ENCODE results near the gene TTLL7. TPM values are rescaled to one million over a fixed set of nuclear protein-coding genes. Genes with fewer than 3 reads are reported as not detected.

TTLL7 gene
- total RNA-seq, 1 donor from 2014 or later = 8.6 TPM

GRCh38 chr1:83827741-83828140 lies 171.2 kb downstream of the TTLL7 start:
- Mint-ChIP-seq H3K9me3 (ENCODE audit: unreplicated experiment) (no peaks in the 10 kb centered on the region), H3K27me3 (ENCODE audit: unreplicated experiment) (peaks cover 4% of the 10 kb centered on the region), H3K4me1 (ENCODE audit: unreplicated experiment) (peaks cover 5% of the 10 kb centered on the region), H3K4me3 (ENCODE audit: unreplicated experiment) (no peak overlapping the region), H3K27ac (ENCODE audit: unreplicated experiment) (no peak overlapping the region), H3K36me3 (ENCODE audit: unreplicated experiment) (no peaks in the 10 kb centered on the region)
- no peak for DNase-seq (ENCODE audit: extremely low spot score, unreplicated experiment)
- no peak for TF ChIP-seq CTCF (IDR thresholded peaks at IDR 0.05)

GRCh38 chr1:83822208-83822607 lies 176.7 kb downstream of the TTLL7 start:
- Mint-ChIP-seq H3K4me1 (ENCODE audit: unreplicated experiment) (peaks cover 5% of the 10 kb centered on the region), H3K9me3 (ENCODE audit: unreplicated experiment) (no peaks in the 10 kb centered on the region), H3K36me3 (ENCODE audit: unreplicated experiment) (no peaks in the 10 kb centered on the region), H3K27me3 (ENCODE audit: unreplicated experiment) (no peaks in the 10 kb centered on the region), H3K4me3 (ENCODE audit: unreplicated experiment) (no peak overlapping the region), H3K27ac (ENCODE audit: unreplicated experiment) (no peak overlapping the region)
- no peak for DNase-seq (ENCODE audit: extremely low spot score, unreplicated experiment)
- no peak for TF ChIP-seq CTCF (IDR thresholded peaks at IDR 0.05)

DNA sequence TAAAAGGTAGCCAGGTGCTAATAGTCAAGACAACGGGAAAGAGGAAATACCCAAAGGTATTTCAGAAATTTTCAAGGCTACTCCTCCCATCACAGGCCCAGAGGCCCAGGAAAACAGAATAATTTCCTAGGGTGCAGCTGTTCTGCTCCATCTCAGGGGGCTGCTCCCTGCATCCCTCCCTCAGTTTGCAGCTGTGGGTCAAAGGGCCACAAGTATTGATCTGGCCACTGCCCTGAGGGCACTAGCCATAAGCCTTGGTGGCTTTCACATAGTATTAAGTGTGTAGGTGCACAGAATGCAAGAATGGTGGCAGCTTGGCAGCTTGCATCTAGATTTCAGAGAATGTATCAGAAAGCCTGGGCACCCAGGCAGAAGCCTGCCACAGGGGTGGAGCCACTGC lies 179.5 kb downstream of the TTLL7 start:
- Mint-ChIP-seq H3K9me3 (ENCODE audit: unreplicated experiment) (no peaks in the 10 kb centered on the region), H3K27me3 (ENCODE audit: unreplicated experiment) (no peaks in the 10 kb centered on the region), H3K36me3 (ENCODE audit: unreplicated experiment) (no peaks in the 10 kb centered on the region), H3K4me3 (ENCODE audit: unreplicated experiment) (no peak overlapping the region), H3K4me1 (ENCODE audit: unreplicated experiment) (peaks cover 5% of the 10 kb centered on the region), H3K27ac (ENCODE audit: unreplicated experiment) (no peak overlapping the region)
- no peak for DNase-seq (ENCODE audit: extremely low spot score, unreplicated experiment)
- TF ChIP-seq CTCF (IDR thresholded peaks at IDR 0.05) = no peak

DNA sequence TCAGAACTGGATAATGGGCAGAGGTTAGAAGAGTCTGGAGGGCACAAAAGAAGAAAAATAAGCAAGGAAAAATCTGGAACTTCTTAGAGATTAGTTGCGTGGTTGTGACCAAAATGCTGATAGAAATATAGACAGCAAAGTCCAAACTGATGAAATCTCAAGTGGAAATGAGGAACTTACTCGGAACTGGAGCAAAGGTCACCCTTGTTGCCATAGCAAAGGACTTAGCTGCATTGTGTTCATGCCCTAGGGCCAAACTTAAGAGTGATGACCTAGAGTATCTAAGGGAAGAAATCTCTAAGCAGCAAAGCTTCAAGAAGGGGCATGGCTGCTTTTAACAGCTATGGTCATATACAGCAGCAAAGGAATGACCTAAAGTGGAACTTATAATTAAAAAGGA lies 180.0 kb downstream of the TTLL7 start:
- no peak for DNase-seq (ENCODE audit: extremely low spot score, unreplicated experiment)
- TF ChIP-seq CTCF (IDR thresholded peaks at IDR 0.05) = no peak
- H3K27me3 Mint-ChIP-seq (ENCODE audit: unreplicated experiment) = no peaks in the 10 kb centered on the region
- H3K9me3 Mint-ChIP-seq (ENCODE audit: unreplicated experiment) = no peaks in the 10 kb centered on the region
- peaks cover 5% of the 10 kb centered on the region for H3K4me1 Mint-ChIP-seq (ENCODE audit: unreplicated experiment)
- peak overlapping the region; percentile 5 for H3K27ac Mint-ChIP-seq (ENCODE audit: unreplicated experiment)
- H3K36me3 Mint-ChIP-seq (ENCODE audit: unreplicated experiment) = no peaks in the 10 kb centered on the region
- H3K4me3 Mint-ChIP-seq (ENCODE audit: unreplicated experiment) = no peak overlapping the region

GRCh38 chr1:83816836-83817235 lies 182.1 kb downstream of the TTLL7 start:
- H3K9me3 Mint-ChIP-seq (ENCODE audit: unreplicated experiment) = no peaks in the 10 kb centered on the region
- H3K27me3 Mint-ChIP-seq (ENCODE audit: unreplicated experiment) = no peaks in the 10 kb centered on the region
- no peak overlapping the region for H3K4me3 Mint-ChIP-seq (ENCODE audit: unreplicated experiment)
- no peaks in the 10 kb centered on the region for H3K36me3 Mint-ChIP-seq (ENCODE audit: unreplicated experiment)
- no peak overlapping the region for H3K27ac Mint-ChIP-seq (ENCODE audit: unreplicated experiment)
- DNase-seq (ENCODE audit: extremely low spot score, unreplicated experiment) = no peak
- no peak for TF ChIP-seq CTCF (IDR thresholded peaks at IDR 0.05)
- peaks cover 2% of the 10 kb centered on the region for H3K4me1 Mint-ChIP-seq (ENCODE audit: unreplicated experiment)
